GM18867 (cell line): ENCODE measurements around the gene ARPC1B.
"Not testable (repeated sequence)": the region's sequence is repeated elsewhere in the genome, so short reads cannot be mapped to it uniquely, and the experiment has no call there.

Source experiments
- ATAC-seq: cut with Tn5 transposase; IDR thresholded peaks from one replicate; pipeline ENCODE4 v1.9.1; 2021; ENCODE audit warnings: mild to moderate bottlenecking, moderate library complexity; ENCODE audit not compliant: unreplicated experiment

Gene ARPC1B

GRCh38 chr7:99408379-99409191 is 34.1 kb downstream of the ARPC1B start, which contains the start of the genes BUD31 and PDAP1:
BUD31 (plus strand) TSS chr7:99408969; CDS start chr7:99411093, 2,124 bp downstream.
PDAP1 (minus strand) TSS chr7:99408597; CDS start chr7:99408548, 49 bp downstream.
- ATAC-seq: peak; percentile 80

DNA sequence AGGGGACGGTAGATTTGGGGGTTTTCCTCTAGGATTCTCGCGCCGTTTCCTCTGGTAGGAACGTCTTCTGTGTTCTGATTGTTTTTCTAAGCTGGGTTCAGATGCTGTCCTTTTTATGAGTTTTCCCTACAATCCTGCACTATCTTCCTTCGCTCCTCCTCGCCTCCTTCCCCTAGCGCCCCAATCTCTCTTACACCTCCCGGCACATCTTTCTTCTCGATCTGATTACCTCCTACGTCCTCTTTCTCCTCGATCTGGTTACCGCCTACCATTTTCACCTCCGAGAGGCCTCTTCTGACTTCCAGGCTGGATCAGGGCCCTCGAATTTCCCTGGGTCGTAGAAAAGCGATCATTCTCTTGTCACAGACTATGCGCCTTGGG is 34.7 kb downstream of the ARPC1B start:
- peak; percentile 8 for ATAC-seq

GRCh38 chr7:99409806-99410205 is 35.3 kb downstream of the ARPC1B start:
- ATAC-seq: no peak

DNA sequence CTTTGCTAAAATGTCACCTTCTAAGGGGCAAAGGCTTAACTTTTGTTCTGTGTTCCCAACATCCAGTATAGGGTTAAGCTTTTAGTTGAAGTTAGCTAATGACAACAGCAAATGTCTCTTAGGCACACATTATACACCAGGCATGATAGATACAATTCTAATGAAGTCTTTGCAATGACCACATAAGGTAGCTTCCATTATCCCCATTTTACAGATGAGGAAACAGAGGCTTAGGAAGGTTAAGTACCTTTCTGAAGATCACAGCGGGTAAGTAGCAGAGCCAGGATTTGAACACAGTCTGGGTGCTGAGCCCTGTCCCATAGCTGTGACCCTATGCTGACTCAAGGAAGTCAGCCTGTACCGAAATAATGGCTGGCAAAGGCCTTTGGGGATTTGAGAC is 36.1 kb downstream of the ARPC1B start:
- no peak for ATAC-seq

GRCh38 chr7:99415513-99416127 is 41.1 kb downstream of the ARPC1B start:
- not testable (repeated sequence) for ATAC-seq

- no peak for ATAC-seq
These were observed 43.7 kb downstream of the ARPC1B start for GRCh38 chr7:99418260-99418659.

DNA sequence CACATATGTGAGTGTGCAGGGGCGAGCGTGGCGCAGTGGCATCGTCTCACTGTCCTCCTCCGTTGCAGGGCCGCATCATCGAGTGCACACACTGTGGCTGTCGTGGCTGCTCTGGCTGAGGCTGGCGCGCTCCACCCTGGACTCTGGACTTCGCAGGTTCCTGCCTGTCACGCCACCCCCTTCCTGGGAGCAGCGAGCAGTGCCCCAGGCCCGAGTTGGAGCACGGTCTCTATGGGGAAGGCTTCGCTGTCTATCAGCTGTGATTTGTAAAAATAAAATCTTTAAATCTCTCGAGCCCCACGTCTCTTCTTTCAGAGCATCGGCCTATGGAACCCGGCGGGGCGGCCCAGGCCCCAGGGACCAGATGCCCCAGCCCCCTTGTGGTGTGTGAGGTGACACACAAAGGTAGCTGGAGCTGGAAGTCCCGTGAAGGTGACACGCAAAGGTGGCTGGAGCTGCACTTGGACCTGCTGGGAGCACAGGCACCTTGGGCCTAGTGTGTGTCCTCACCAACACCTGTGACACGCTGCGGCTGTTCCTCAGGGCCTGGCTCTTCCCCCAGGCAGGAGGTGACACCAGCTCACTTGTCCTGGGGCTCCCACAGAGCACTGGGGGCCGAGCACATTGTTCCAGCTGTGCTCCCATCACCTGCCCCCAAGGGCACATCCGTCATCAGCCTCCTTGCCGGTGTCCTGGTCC is 44.9 kb downstream of the ARPC1B start:
- ATAC-seq: no peak

GRCh38 chr7:99420213-99420612 is 45.7 kb downstream of the ARPC1B start:
- ATAC-seq: no peak

DNA sequence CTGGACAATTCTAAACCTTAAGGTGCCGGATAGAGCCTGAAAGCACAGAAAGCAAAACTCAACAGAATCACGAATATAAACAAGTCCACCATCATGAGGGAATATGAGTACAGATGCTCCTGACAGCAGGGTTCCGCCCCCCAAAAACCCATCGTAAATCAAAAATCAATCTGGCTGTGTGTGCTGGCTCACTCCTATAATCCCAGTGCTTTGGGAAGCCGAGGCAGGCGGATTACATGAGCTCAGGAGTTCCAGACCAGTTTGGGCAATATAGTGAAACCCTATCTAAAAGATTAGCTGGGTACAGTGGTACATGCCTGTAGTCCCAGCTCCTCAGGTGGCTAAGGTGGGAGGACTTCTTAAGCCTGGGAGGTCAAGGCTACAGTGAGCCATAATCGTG is 46.5 kb downstream of the ARPC1B start:
- no peak for ATAC-seq

DNA sequence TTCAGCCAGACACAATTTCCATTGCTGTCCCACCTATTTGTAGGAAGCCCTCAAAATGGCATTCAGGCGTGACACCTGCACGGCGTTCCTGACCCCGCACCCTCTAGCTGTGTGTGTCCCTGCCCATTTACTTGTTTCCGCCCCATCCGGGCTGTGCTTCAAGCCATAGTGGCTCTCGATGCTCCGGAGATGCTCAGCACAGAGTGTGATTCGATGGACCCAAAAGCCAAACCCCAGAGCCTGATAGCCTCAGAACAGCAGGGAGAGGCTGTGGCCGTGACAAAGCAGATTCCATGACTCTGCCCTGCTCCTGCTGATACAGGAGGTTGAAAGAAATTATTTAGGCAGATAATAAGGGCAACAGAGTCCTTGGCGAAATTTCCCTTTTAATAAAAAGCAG is 47.7 kb downstream of the ARPC1B start:
- no peak for ATAC-seq

DNA sequence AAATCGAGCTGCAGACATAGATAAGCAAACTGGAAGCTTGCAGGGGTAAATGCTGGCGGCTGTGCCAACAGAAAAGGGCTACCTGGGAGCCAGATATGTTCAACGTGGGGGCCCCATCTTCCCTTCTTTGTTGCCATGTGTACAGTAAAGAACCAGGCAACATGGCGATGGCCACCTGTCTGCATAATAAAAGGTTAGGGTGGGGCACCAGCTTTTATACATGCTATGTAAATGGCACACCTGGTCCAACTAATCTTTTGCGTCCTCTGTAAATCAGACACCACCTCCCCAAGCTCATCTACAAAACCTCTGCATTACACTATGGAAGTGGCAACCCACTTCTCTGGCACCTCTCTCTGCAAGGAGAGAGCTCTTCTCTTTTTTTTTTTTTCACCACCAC is 48.1 kb downstream of the ARPC1B start:
- ATAC-seq: no peak

- no peak for ATAC-seq
These were observed 50.6 kb downstream of the ARPC1B start for GRCh38 chr7:99424932-99425730.

DNA sequence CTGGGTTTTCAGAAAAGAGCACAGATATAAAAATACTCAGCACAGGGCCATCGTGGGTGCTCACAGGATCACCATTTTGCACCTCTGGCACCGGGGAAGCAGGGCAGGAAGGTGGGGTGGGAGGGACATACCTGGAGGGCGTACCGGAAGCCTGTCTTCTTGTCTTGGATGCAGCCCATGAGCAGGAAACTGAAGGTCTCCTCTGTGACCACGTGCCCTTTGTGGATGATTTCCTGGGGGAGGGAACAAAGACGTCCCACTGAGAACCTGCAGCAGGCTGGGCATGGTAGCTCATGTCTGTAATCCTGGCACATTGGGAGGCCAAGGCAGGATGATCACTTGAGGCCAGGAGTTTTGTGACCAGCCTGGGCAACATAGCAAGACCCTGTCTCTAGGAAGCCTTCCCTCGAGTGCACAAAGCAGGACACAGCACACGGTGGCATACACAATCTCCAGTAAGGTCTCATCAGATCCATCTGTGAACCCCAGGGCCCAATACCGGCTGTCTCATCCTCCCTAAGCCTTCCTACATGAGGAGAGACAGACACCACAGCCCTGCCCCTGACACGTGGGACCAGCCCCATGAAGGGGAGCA is 54.5 kb downstream of the ARPC1B start:
- no peak for ATAC-seq

DNA sequence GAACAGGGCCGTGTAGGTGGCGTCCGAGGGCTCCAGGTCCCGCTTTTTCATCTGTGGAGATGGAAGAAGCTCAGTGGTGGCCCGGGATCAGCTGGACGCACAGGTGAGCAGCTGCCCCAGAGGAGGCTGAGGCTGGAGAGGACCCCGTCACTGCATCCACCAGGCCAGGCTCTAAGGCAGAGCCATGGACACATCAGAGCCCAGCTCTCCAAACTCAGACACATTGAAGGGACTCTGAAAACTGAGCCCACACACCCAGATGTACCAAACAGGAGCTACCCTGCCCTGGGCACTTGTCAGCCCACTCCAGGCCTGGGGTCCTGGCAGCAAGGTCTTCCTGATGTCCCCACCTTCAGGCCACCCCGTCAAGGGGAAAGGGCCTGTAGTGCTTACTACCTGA is 55.2 kb downstream of the ARPC1B start:
- ATAC-seq: no peak

GRCh38 chr7:99431756-99432540 is 57.4 kb downstream of the ARPC1B start:
- ATAC-seq: not testable (repeated sequence)

- no peak for ATAC-seq
These were observed 58.6 kb downstream of the ARPC1B start for GRCh38 chr7:99433158-99433557.

DNA sequence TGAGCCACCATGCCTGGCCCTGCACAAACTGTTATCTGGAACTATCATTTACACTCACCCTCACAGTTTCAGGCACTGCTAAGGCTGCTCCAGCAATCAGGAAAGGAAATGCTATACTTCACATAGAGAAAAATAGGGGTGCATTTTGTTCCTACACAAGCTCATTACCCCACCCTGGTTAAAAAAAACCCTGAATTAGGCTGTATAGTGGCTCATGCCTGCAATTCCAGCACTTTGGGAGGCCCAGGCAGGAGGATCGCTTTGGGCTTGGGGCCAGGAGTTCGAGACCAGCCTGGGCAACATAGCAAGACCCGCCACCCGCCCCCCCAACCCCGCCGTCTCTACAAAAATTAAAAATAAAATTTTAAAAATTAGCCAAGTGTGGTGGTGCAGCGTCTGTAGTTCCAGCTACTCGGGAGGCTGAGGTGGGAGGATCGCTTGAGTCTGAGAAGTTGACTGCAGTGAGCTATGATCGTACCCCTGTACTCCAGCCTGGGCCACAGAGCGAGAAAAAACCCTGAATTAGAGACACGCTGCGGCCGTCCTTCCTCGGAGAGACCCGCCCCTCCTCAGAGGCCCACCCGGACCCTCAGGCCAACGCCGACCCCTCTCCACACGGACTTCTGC is 63.5 kb downstream of the ARPC1B start:
- ATAC-seq: peak; percentile 4

- ATAC-seq: peak; percentile 92
These were observed 64.3 kb downstream of the ARPC1B start, which contains the start of the genes CPSF4 and PTCD1 for GRCh38 chr7:99438573-99439480. CPSF4 (plus strand) TSS chr7:99438943; CDS start chr7:99439083, 140 bp downstream. PTCD1 (minus strand) TSS chr7:99438798; CDS start chr7:99435242, 3,556 bp downstream.
